Measurements from ENCODE around the gene TOM1.

Gene TOM1

GRCh38 chr22:35315855-35316745, 16.4 kb downstream of the TOM1 start:
- peak overlapping the region; percentile 13; the same call in 1 of the 2 replicates for H3K27ac ChIP-seq
- DNase-seq (ENCODE audit: low spot score) = no peak
- POLR2A ChIA-PET (ENCODE audit: low non-redundant PET) = no interaction called here
- CTCF ChIA-PET = no interaction called here
- TF ChIP-seq CTCF (conservative IDR thresholded peaks at IDR 0.05; ENCODE audit: low read depth) = no peak

GRCh38 chr22:35316751-35317150, 17.1 kb downstream of the TOM1 start:
- TF ChIP-seq CTCF (conservative IDR thresholded peaks at IDR 0.05; ENCODE audit: low read depth) = no peak
- DNase-seq (ENCODE audit: low spot score) = no peak
- CTCF ChIA-PET = no interaction called here
- no peak overlapping the region for H3K27ac ChIP-seq
- POLR2A ChIA-PET (ENCODE audit: low non-redundant PET) = no interaction called here

- TF ChIP-seq CTCF (conservative IDR thresholded peaks at IDR 0.05; ENCODE audit: low read depth) = no peak
- H3K27ac ChIP-seq = no peak overlapping the region
- ChIA-PET POLR2A (ENCODE audit: low non-redundant PET) (no interaction called here), CTCF (no interaction called here)
- no peak for DNase-seq (ENCODE audit: low spot score)
Observed at GRCh38 chr22:35317680-35318290, 18.1 kb downstream of the TOM1 start.

- CTCF ChIA-PET = no interaction called here
- POLR2A ChIA-PET (ENCODE audit: low non-redundant PET) = no interaction called here
- H3K27ac ChIP-seq = peak overlapping the region; percentile 15; the same call in 1 of the 2 replicates
- TF ChIP-seq CTCF (conservative IDR thresholded peaks at IDR 0.05; ENCODE audit: low read depth) = no peak
- DNase-seq (ENCODE audit: low spot score) = no peak
Observed at GRCh38 chr22:35318346-35319215, 18.9 kb downstream of the TOM1 start.

GRCh38 chr22:35319244-35319985, 19.7 kb downstream of the TOM1 start:
- CTCF ChIA-PET = no interaction called here
- no peak for DNase-seq (ENCODE audit: low spot score)
- no peak for TF ChIP-seq CTCF (conservative IDR thresholded peaks at IDR 0.05; ENCODE audit: low read depth)
- POLR2A ChIA-PET (ENCODE audit: low non-redundant PET) = no interaction called here
- H3K27ac ChIP-seq = peak overlapping the region; percentile 15; the same call in 1 of the 2 replicates

GRCh38 chr22:35322126-35322525, 22.4 kb downstream of the TOM1 start:
- no peak for TF ChIP-seq CTCF (conservative IDR thresholded peaks at IDR 0.05; ENCODE audit: low read depth)
- H3K27ac ChIP-seq = no peak overlapping the region
- ChIA-PET POLR2A (ENCODE audit: low non-redundant PET) (no interaction called here), CTCF (no interaction called here)
- no peak for DNase-seq (ENCODE audit: low spot score)

Data from RWPE1 (cell line).